ENCODE measurements around the gene HHIPL1.

GRCh38 chr14:99632410-99633035, 12.4 kb upstream of the HHIPL1 start:
- TF ChIP-seq CTCF (conservative IDR thresholded peaks at IDR 0.05 in 1 of 2, IDR thresholded peaks at IDR 0.05 in 1 of 2; ENCODE audit: extremely low read depth in 1 of 2, insufficient read depth in 1 of 2, low read depth in 1 of 2, low read length in 2 of 2) (no peak), EZH2 (IDR thresholded peaks at IDR 0.05; ENCODE audit: borderline replicate concordance, low read length) (no peak)
